DMS53 treated with DMSO at 0.1 percent for 48 hours (cell line): ENCODE measurements around the gene MTMR2.
"Not testable (repeated sequence)": the region's sequence is repeated elsewhere in the genome, so short reads cannot be mapped to it uniquely, and the experiment has no call there.

Source experiments
- DNase-seq: peaks from one replicate; lab custom pipeline; 2025; ENCODE audit not compliant: unreplicated experiment; lab: John Stamatoyannopoulos, UW

The MTMR2 gene

GRCh38 chr11:95888439-95888838 lies 35.5 kb downstream of the MTMR2 start:
- peak; percentile 10 for DNase-seq

DNA sequence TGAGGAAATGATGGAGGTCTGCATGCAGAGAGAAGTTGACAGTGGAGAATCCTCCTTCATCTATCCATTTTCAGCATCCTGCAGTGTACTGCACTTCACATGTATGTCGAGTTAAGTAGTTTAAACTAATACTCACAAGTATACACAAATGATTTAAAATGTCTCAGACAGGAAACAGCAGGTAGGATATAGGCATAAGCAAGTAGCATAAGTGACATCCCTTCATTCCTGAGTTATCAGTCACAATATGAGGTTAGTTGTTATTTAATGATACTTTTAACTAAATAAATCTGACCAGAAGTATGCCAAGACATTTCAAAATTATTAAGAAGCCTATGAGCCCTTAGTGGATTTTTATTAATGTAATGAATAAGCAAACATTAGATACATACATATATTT lies 37.4 kb downstream of the MTMR2 start:
- no peak for DNase-seq

DNA sequence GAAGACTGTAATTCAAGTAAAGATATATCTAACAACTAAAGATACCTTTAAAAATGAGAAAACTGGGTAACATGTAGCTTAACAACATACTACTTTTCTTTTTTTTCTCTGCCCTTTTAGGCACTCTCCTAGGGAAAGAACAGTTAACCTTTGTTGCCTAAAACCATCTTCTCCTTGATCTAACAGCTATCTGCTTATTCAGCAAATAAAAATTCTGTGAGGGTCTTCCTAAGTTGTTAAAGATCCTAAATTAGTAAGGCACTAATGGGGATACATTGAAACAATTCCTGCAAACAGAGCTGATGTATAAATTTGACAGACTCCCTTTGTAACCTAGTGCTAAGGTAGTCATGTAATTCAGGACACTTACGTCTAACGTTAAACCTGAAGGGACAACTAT lies 39.1 kb downstream of the MTMR2 start:
- no peak for DNase-seq

GRCh38 chr11:95884376-95884775 lies 39.5 kb downstream of the MTMR2 start:
- no peak for DNase-seq

DNA sequence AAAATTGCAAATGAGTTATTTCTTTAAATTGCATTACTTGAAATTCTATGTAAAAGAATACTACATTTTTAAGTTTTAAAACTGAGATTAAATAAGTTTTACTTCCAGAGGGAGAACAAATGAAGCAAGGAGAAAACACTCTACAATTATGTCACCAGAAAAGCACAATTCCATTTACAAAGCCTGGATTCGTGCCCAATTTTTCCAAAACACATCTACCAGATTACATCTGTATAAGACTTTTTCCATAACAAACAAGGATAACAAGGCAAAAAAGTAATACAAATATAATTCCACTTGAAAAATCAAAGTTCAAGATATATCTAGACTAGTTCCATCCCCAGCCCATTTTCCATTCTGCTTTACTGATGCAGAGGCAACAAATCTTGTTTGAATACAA lies 40.5 kb downstream of the MTMR2 start:
- no peak for DNase-seq

DNA sequence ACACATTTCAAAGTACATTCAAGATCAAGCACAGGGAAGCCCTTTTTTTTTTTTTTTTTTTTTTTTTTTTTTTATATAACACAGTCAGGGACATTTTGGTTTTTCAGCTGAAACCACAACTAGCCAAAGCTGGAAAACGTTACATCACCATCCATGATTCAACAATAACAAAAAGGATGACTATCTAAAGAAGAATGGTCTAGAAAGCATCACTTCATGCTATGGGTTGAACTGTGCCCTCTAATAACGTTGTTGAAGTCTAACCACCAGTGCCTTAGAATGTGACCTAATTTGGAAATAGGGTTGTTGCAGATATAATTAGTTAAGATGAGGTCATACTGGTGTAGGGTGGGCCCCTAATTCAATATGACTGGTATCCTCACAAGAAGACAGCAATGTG lies 46.6 kb downstream of the MTMR2 start:
- DNase-seq, result no peak

- not testable (repeated sequence) for DNase-seq
Measured at GRCh38 chr11:95870877-95871276, 53.0 kb downstream of the MTMR2 start.

DNA sequence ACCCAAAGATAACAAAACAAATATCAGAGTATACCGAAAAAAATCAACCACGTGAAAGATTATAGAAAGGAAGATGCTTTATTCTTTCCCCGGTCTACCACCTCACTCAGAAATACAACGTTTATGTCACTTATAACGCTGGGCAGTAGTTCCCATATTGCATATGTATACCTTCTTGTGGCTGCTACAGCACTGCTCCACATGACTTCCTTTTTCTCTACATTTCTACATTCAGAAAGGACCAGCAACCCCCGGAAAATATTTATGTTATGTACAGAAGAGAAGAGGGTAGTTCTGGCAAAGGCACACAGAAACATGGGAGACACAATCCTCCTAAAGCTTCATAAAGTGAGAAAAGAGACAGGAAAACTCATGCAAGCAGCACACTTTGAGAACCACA lies 56.8 kb downstream of the MTMR2 start:
- DNase-seq, result no peak

DNA sequence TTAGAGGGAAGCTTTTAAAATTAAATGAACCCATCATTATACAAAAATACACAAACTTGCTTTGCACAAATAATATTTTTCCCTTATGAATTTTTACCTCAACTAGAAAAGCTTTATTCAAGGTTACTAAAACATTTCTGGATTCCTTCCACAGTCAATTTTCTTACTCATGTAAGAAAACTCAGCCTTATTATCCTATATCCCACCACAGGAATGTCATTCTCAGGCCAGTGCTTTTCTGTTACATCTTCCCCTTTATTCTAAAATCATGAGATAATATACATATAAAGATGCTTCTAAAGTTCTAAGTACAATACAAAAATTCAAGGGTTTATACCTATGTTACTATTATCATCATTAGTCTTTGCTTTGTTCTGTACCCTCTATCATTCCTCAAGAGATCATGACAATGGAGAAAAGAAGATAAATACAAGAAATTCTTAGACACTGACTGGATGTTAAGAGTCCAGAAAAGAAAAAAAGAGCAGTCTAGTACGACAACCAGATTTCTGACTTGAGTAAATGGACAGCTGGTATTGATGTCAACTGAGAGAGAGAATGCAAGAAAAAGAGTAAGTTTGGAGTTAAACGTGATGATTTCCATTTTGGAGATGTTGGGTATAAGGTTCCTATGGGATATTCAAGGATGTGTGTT lies 60.3 kb downstream of the MTMR2 start:
- no peak for DNase-seq

- not testable (repeated sequence) for DNase-seq
Measured at GRCh38 chr11:95860024-95860423, 63.9 kb downstream of the MTMR2 start.

GRCh38 chr11:95854362-95854761 lies 69.5 kb downstream of the MTMR2 start:
- not testable (repeated sequence) for DNase-seq

DNA sequence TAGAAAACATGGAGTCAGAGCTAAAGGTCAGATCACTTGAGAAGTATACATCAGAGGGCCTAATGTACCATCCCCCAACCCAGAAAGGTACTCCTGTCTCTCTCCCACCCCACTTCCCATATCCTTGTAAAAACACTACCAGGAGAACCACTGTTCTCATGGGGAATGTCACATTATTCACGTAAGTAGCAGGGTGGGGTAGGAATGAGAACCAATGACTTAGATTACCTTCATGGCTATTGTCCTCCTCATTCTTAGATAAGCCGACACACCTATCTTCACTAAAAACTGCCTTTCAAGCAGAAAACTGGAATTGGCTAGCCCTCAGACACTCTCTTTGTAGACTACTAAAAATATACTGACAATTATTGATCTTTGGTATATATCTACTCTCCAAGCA lies 70.0 kb downstream of the MTMR2 start:
- no peak for DNase-seq

DNA sequence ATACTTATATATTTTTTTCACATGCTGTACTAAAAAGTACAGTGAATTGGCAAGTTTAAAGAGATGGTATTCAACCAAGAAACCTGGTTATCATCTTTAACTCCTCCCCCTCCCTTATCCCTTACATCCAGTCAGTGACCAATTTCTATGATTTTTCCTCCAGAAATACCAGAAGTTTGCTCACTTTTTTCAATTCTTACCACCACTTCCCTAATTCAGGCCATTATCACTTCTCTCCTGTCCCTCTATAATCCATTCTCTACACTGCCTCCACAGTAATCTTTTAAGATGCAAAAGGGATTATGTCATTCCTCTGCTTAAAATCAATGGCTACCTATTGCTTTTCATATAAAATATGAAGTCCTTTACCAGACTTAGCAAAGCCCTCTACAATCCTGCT lies 70.8 kb downstream of the MTMR2 start:
- DNase-seq, result no peak

- DNase-seq, result no peak
Measured at GRCh38 chr11:95850137-95850536, 73.8 kb downstream of the MTMR2 start.

DNA sequence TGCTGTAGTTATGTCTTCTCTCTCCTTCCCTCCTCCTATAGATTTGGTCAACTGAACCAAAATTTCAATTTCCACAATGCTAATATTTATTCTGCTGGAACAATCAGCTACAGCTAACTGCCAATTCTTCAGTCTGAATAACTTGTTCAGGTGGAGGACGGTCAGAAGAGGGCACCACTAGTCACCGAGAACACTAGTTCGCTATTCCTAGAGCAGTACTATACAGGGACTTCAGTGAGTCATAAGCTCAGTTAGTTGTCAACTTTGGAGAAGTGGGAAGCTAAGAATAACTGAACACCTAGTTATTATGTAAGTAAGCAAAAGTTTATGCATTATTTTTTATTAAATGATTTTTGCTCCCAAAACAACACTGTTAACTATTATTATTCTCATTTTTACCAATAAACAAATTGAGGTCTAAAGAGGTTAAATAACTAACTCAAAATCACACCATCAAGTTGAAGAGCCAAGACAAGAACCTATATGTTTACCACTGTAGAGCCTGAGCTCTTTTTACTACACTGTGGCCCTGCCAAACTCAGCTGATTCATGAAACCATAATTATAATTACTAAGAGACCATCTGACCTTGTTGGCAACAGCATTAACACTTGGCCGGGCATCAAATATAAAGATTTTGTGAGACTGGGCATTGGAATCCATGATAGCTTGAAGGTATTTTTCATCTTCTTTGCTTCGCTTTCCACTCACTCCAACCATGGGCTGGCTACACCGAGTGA lies 74.7 kb downstream of the MTMR2 start:
- peak; percentile 48 for DNase-seq

DNA sequence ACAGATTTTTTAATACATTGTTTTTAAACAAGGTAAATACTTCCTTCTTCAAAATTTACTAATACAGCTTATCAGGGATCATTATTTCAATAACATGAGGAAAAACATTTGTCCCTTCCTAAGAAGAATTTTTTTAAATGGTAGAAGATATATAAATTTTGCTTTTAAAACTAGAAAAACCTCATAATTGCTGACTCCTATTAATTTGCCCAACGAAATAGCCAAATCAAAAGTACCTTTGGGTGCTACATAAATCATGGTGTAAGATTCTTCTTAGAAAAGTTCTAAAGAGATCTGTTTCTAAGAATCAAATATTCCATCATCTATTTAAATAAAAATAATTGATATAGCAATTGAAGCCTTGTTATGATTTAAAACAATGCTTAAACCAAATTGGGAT lies 78.7 kb downstream of the MTMR2 start:
- DNase-seq, result no peak

DNA sequence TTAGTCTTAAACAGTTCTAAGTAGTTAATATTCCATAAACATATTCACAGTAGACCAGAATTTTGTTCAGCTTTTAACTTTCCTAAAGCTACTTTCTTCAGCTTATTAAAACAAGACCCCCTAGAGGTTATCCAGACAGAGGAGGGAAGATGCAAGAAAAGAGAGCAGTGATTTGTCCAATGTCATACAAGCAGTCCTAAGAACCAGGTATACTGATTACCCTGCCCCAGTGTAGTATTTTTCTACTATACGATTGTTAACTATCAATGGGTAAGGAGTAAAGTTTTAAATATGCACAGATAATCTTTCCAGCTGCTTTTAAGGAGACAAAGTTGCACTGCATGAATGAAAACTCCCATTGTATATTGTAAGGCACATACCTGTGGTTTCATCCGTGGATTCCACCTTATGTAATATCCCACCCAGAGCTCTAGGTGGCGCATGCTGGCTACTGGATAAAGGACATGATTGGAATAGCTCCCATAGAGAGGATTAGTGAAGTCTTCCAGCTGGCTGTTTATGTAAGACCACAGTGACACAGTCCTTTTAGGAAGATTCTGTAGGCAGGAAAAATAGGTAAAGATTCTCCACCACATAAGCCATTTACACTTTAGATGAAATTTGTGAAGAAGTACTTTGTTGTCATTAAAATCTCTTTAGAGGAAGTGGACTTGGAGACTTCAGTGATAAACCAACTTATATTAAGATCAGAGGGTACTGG lies 88.0 kb downstream of the MTMR2 start:
- DNase-seq, result peak; percentile 76

- DNase-seq, result no peak
Measured at GRCh38 chr11:95835351-95835750, 88.6 kb downstream of the MTMR2 start.

DNA sequence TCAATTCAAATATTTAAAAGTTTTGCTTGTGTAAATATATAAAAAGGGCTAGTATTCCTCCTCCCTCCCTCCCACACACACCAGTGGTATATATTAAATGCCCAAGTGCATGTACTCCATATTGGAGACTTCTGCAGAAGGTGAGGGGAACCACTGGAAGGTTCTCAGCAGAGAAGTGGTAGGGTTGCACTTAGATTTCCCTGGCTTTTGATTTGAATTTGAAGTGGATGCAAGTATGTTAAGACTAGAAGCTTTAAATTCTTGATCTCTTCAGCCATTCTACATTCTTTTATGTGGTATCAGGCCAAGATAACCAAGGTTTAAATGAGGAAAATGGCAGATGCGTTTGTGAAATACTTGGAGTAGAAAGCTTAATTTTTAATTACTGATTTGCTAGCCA lies 90.5 kb downstream of the MTMR2 start:
- DNase-seq, result no peak

- DNase-seq, result no peak
Measured at GRCh38 chr11:95832763-95833162, 91.1 kb downstream of the MTMR2 start.

DNA sequence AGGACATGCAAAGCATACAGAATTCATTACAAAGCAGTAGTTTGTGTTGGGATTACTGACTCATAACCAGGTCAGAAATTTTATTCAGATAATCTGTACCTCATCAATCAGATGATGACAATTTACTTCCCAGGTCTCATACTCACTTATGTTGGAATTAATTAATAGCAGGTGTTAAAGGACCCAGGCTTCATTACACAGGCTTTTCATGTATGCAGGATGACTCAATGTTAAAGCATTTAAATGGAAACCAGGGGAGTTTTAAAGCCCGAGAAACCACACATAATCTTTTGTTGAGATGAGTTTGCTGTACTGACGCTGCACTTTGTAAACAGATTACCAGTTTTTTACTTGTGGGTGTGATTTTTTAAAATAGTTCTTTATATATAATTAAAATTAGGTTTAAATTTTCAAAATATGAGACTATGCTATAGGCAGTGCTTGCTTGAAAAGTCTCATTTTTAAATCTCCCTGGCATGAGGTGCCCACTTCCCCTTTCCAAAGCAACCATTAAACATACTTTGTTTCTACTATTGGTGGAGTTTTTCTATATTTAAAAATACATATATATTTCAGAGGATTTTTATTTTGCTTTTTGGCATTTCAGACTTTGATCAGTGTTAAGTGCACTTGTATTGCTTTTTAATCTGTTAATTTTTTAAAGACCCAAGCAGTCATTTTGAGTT lies 92.6 kb downstream of the MTMR2 start:
- no peak for DNase-seq
